Activated T-helper 1 cell treated with anti-CD3 and anti-CD28 coated beads, Interleukin-12 subunit alpha, Interleukin-12 subunit beta, Interleukin-2, Interleukin-4 antibody, amounts not matched to agents 30 ng/mL and 10 ng/mL and 1 ng/mL, durations not matched to agents 14 hours and 24 hours and 36 hours (primary cell): ENCODE results near the gene TSHZ3. TPM values are rescaled to one million over a fixed set of nuclear protein-coding genes. Genes with fewer than 3 reads are reported as not detected.
A peak's percentile ranks its signal among the peaks of the same experiment; 100 is the strongest.

Source experiments
- DNase-seq: peaks from one replicate; pipeline ENCODE4 v3.0.0; 2021; ENCODE audit warnings: low spot score
- H3K27ac Mint-ChIP-seq: one replicate; pipeline ENCODE4 v1.8.0; 2021; ENCODE audit warnings: mild to moderate bottlenecking, mixed read lengths
- H3K27me3 Mint-ChIP-seq: one replicate; pipeline ENCODE4 v1.8.0; 2022; ENCODE audit warnings: mild to moderate bottlenecking, moderate library complexity, mixed read lengths; ENCODE audit not compliant: insufficient read depth
- H3K36me3 Mint-ChIP-seq: one replicate; pipeline ENCODE4 v1.8.0; 2021; ENCODE audit warnings: low read depth, mixed read lengths
- H3K4me1 Mint-ChIP-seq: one replicate; pipeline ENCODE4 v1.8.0; 2021; ENCODE audit warnings: low read depth, mixed read lengths
- H3K4me3 Mint-ChIP-seq: one replicate; pipeline ENCODE4 v1.8.0; 2021; ENCODE audit warnings: mild to moderate bottlenecking, moderate library complexity, mixed read lengths
- H3K9me3 Mint-ChIP-seq: one replicate; pipeline ENCODE4 v1.8.0; 2021; ENCODE audit warnings: mixed read lengths
- intact Hi-C: fragments of 100-400 bp; cut with micrococcal nuclease; formaldehyde crosslinking; loops from one replicate; pipeline ENCODE4 v1.15.1; 2024
- total RNA-seq: library from RNA; stranded (reverse); gene quantifications from 2 replicates; pipeline ENCODE4 v1.2.3, GENCODE V29; 2022

Gene TSHZ3
- total RNA-seq, 1 donor from 2014 or later: 2.0 TPM

DNA sequence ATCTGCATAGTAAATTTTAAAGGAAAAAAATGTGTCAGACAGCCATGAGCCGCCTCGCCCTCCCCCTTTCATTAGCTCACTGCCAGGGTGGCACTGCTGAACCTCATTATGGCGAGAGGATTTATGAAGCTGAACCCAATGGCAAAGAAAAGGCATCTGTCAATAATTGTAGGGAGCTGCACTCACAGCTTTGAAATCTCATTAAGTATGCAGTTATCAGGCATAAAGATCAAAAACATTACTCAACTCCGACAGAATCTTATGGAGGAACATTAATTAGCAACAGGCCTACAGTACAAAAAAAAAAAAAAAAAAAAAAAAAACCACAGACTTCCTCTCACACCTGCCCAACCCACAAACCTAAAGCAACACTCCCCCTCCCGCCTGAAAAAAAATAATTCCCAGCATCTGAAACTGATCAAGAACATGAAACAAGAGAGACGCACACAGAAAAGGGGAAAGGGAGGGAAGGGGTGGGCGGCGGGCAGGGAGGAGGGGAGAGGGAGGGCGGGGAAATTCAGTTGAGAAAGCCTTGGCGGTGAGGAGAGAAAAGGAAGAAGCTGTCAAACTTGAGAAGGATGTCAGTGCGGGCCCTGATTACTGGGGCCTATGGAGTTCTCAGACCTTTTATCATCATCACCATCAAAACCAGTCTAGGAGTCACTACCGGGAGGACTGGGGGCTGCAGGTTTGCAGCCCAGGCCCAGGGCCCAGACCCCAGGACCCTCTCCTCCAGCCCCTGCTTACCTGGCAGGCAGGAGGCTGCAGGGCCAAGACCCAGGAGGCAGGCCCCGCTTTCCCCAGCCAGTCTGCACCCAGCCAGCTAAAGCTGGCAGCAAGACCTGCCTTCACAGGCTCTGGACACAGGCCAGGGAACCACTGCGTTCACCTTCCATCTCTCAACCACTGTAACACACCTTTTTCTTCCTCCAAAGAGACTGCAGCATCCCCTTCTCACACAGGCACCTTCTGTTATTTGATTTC is 8.9 kb downstream of the TSHZ3 start:
- Mint-ChIP-seq H3K27ac (peak overlapping the region; percentile 42), H3K9me3 (no peaks in the 10 kb centered on the region), H3K4me1 (peaks cover 23% of the 10 kb centered on the region), H3K36me3 (peaks cover 4% of the 10 kb centered on the region), H3K27me3 (peaks cover 40% of the 10 kb centered on the region), H3K4me3 (peak overlapping the region; percentile 3)
- intact Hi-C loops: loop anchor here (10.0 kb wide), 1 partner anchor 1506 kb away; no protein-coding TSS in a partner anchor
- no peak for DNase-seq

DNA sequence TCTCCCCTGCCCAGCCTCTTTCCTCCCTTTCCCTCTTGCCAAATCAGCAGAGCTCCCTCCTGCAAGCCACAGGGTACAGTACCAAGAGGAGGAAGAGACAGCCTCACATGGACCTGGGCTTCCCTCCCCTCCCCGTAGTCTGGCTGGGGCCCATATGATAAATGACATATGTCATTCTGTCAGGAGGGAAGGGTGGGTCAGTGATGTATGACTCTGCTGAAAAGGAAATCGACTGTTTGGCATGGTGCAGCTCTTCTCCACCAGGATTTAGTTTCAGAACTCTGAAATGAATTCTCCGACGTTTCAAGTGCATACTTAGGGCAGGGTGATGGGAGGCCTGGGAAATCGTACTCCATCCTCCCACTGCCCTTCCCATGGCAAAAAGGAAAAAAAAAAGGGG is 9.8 kb downstream of the TSHZ3 start:
- no peak overlapping the region for H3K4me3 Mint-ChIP-seq
- peaks cover 23% of the 10 kb centered on the region for H3K4me1 Mint-ChIP-seq
- peaks cover 4% of the 10 kb centered on the region for H3K36me3 Mint-ChIP-seq
- no peak for DNase-seq
- intact Hi-C loops: no loop called here
- no peaks in the 10 kb centered on the region for H3K9me3 Mint-ChIP-seq
- peaks cover 36% of the 10 kb centered on the region for H3K27me3 Mint-ChIP-seq
- H3K27ac Mint-ChIP-seq: no peak overlapping the region

DNA sequence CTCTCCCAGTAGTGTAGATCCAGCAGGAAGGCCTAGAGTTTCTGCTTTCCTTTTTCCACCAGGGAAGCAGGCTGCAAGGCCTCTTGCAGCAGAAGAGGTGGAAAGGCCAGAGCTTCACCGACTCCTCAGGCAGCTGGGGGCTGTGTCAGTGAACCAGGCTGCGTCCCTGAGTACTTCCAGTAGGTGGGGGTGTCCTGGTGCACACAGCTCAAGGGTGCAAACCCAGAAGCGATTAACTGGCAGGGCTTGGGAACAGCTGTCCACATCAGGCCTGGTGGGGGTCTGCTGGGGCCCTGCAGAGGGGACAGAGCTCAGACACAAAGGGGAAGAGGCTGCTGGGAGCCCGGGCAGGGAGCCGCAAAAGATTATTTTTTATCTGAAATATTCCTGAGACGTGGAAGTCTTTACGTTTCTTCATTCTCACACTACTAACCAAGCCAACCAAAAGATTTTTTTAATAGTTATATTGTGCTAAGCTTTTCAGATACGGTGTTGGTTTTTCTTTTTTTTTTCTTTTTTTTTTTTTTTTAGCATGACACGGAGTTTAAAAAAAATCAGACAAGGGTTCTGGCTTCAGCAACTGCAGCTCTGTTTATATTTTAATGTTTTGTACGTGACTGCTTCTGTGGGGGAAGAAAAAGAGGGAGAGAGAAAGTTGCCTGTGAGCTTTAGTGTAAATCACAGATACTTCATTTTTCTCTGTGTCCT is 11.0 kb downstream of the TSHZ3 start:
- Mint-ChIP-seq H3K27me3 (peaks cover 32% of the 10 kb centered on the region), H3K36me3 (peaks cover 4% of the 10 kb centered on the region), H3K4me3 (no peak overlapping the region), H3K27ac (no peak overlapping the region), H3K9me3 (no peaks in the 10 kb centered on the region), H3K4me1 (peaks cover 23% of the 10 kb centered on the region)
- DNase-seq: no peak
- intact Hi-C loops: no loop called here

DNA sequence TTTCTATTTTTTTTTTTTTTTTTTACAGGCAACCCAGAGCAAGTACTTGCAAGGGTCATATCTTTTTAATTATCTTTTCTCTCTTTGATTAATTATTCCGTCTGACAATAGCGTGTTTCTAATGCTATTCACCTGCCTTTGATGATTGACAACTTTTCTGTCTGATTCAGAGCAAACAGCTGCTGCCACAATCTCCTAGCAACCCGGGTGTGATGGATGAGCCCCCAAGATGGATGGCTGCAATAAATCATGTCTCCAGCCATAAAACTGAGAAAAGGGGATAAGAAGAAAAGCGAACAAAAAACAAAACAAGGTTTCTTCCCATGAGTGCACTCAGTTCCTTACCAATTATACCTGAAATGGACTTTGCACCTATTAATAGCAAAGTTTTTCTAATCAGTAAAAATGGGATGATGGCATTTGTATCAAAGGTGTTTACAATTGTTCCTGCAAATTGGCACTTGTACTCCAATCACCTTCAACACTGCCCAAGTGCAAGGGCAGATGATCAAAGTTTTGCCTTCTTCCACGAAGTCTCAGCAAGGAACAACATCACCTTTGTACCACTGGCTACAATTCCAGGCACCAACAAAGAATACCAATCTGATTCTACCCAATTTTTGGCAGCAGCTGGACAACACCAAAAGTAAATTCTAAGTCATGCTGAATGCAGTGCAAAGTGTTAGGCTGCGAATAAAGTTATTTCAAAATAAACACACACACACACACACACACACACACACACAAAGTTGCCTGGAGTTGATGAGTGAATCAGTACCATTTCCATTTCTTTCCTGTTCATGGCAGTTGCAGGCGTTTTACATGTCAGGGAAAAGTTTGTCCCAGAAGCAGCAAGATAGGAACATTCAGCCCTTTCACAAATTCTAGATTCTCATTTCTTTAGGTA is 12.0 kb downstream of the TSHZ3 start:
- H3K4me1 Mint-ChIP-seq: peaks cover 23% of the 10 kb centered on the region
- H3K36me3 Mint-ChIP-seq: peaks cover 4% of the 10 kb centered on the region
- no peak overlapping the region for H3K4me3 Mint-ChIP-seq
- no peaks in the 10 kb centered on the region for H3K9me3 Mint-ChIP-seq
- DNase-seq: no peak
- H3K27me3 Mint-ChIP-seq: peaks cover 32% of the 10 kb centered on the region
- intact Hi-C loops: no loop called here
- H3K27ac Mint-ChIP-seq: no peak overlapping the region

DNA sequence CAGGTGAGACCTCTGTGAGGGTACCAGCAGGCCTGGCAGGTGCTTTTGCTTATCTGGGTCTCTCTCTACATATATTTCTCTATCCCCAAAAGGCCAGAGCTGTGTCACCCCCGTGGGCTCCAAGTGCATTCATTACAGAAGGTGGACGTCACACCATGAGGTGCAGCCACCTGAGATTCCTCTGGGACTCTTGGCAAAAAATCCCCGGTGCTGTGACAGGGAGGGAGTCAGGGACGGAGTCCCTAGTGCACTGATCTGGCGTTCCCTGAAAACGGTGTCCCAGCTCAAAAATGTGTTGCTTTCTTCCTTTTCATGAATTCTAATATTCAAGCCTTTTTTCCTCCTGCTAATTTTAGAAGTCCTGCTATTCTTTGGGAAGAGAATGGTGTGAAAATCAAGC is 13.5 kb downstream of the TSHZ3 start:
- intact Hi-C loops: no loop called here
- Mint-ChIP-seq H3K4me1 (peaks cover 14% of the 10 kb centered on the region), H3K27me3 (peaks cover 32% of the 10 kb centered on the region), H3K27ac (no peak overlapping the region), H3K9me3 (no peaks in the 10 kb centered on the region), H3K4me3 (no peak overlapping the region), H3K36me3 (peaks cover 4% of the 10 kb centered on the region)
- no peak for DNase-seq

DNA sequence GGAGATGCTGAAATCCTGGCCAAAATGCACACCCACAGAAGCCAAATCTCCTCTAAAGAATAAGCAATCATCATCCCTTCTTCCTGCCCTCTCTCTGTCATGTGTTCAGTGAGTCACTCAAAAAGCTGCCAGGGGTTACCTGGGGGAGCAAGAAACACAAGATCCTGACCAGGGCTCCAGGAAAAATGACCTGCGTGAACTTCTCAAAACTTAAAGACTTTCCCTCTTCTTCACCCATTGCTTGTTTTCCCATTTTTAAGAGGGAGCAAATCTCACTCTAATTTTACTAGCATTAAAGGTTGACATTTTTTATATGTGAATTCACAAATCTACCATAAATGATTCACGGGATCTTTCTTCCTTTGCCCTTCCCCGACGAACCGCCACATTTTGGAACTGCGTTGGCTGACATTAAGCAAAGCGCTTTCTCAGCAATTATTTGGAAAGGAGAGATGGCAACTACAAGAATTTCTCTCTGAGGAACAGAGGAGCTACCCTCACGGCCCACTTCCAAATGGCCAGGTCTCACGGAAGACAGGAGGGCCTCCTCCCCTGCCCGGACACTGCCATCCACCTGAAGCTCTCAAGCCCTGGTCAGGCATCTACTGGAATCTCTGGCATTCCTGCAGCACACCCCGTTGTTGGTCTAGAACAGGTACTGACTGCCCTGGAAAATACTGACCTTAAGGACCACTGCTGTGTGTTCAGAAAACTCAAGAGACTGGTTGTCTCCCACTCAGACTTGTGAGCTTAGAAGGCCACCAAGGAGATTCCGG is 14.2 kb downstream of the TSHZ3 start:
- H3K36me3 Mint-ChIP-seq: peaks cover 4% of the 10 kb centered on the region
- H3K9me3 Mint-ChIP-seq: no peaks in the 10 kb centered on the region
- DNase-seq: no peak
- H3K27me3 Mint-ChIP-seq: peaks cover 29% of the 10 kb centered on the region
- intact Hi-C loops: no loop called here
- H3K27ac Mint-ChIP-seq: no peak overlapping the region
- H3K4me1 Mint-ChIP-seq: peaks cover 9% of the 10 kb centered on the region
- no peak overlapping the region for H3K4me3 Mint-ChIP-seq

DNA sequence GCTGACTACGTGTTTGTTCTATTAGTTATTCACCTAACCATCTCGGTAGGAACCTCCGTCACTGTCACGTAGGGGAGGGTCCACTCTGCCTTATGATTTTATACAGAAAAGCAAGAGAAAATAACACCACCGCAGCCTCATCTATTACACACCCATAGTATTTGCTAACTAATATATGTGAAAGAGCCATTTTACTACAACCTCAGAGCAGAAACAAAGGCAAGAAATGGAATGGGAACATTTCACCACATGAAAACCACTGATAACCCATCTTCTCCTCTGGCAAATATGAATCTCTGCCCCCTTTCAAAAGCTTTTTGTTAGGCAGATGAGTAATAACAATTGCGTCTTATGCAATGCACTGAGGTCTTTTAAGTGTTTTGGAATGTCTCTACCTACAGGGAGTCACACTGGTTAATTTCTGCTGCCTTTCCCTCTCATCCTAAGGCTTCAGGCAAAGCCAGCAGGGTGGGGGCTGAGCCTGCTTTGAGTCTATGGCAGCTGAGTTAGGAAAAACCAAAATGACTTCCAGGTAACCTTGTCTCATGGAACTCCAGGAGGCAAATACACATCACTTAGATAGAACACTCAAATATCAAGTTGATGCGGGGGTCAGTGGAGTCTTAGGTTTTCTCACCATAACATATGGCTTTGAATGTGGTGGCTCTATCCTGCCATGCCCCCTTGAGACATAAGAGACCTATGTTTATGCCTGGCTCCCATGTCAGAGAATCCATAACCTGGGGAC is 15.0 kb downstream of the TSHZ3 start:
- Mint-ChIP-seq H3K27me3 (peaks cover 24% of the 10 kb centered on the region), H3K4me3 (no peak overlapping the region), H3K27ac (no peak overlapping the region), H3K4me1 (peaks cover 1% of the 10 kb centered on the region), H3K9me3 (no peaks in the 10 kb centered on the region), H3K36me3 (peaks cover 4% of the 10 kb centered on the region)
- DNase-seq: no peak
- intact Hi-C loops: no loop called here

DNA sequence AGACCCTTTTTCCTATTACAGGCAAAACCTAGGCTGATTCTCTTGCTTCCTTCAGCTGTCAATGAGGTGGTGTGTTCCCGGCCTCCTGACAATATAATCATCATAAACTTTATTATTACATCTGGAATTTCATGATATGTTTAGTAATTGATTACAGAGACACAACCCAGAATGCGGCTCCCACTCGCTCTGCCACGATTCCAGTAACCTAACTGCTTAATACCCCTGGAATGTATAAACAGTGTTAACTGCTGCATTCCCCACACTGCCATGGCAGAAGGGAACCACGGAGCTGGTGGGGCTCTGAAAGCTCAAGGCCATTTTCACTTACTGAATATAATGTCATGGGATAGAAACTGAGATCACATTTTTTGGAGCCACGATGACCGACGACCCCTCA is 17.1 kb downstream of the TSHZ3 start:
- no peaks in the 10 kb centered on the region for H3K36me3 Mint-ChIP-seq
- H3K4me1 Mint-ChIP-seq: no peaks in the 10 kb centered on the region

DNA sequence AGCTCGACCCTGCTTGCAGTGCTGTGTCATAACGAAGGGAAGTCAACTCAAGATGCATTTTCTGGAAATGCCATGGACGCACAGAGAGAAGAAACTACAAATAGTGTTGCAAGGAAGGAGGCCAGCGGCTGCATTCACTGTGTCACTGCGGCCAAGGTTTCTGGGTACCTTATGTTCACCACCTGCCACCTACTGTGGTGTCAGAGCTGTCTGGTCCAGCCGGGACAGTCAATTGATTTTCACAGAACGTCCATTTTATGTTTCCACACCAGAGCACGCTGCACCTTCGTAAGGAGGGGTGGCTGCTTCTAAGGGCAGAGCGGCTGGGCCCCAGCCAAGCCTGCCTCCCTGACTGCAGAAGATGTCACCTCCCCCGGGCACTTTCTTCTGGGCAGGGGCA is 17.7 kb downstream of the TSHZ3 start:
- Mint-ChIP-seq H3K27ac (no peak overlapping the region), H3K36me3 (no peaks in the 10 kb centered on the region), H3K9me3 (no peaks in the 10 kb centered on the region), H3K4me1 (no peaks in the 10 kb centered on the region), H3K4me3 (no peak overlapping the region), H3K27me3 (peaks cover 13% of the 10 kb centered on the region)
- DNase-seq: no peak
- intact Hi-C loops: no loop called here

More for the DNA sequence above, 17.1 kb downstream of the TSHZ3 start:
- H3K27me3 Mint-ChIP-seq: peaks cover 13% of the 10 kb centered on the region
- H3K4me3 Mint-ChIP-seq: no peak overlapping the region
- no peak overlapping the region for H3K27ac Mint-ChIP-seq
- intact Hi-C loops: no loop called here
- no peaks in the 10 kb centered on the region for H3K9me3 Mint-ChIP-seq
- DNase-seq: no peak

DNA sequence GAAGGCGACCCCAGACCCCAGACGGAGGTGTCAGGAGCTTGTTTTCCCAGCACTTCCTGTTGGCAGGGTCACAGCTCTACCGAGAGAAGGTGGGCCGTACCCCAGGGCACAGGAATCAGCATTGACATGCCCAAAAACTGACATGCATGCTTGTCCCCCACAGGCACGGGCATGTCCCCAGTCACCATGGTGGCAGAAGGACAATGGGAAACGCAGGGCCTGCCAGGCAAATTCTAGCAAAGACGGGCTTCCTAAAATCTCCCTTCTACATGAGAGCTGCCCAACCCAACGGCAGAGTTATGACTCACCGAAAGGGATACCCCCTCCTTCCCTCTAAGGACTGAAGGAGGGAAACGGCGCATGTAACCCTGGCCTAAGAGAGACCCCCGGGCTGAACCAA is 18.5 kb downstream of the TSHZ3 start:
- intact Hi-C loops: no loop called here
- Mint-ChIP-seq H3K4me1 (no peaks in the 10 kb centered on the region), H3K27me3 (peaks cover 5% of the 10 kb centered on the region), H3K27ac (no peak overlapping the region), H3K9me3 (no peaks in the 10 kb centered on the region), H3K4me3 (no peak overlapping the region), H3K36me3 (no peaks in the 10 kb centered on the region)
- no peak for DNase-seq

DNA sequence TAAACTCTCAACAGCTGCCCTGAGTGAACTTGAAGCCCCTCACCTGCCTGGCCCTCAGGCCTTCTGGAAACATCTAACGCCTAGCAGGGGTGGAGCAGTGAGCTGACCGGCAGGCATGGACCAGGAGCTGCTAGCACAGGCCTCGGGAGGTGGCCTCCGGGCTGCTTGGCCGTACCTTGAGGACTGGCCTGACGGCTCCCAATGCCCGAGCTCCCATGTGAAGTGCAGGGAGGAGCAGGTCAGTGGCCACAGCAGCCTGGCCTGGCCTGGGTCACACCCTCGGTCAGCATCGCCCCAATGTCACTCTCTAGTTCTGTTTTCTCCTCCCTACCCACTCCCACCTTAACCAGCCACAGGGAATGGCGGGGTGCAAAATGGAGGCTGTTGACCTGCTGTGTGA is 19.0 kb downstream of the TSHZ3 start:
- Mint-ChIP-seq H3K4me1 (no peaks in the 10 kb centered on the region), H3K4me3 (no peak overlapping the region), H3K9me3 (no peaks in the 10 kb centered on the region), H3K27ac (no peak overlapping the region), H3K27me3 (peaks cover 3% of the 10 kb centered on the region), H3K36me3 (no peaks in the 10 kb centered on the region)
- DNase-seq: no peak
- intact Hi-C loops: no loop called here
